Neural progenitor cell (in vitro differentiated cells): ENCODE measurements around the gene CTDNEP1. TPM values are rescaled to one million over a fixed set of nuclear protein-coding genes. Genes with fewer than 3 reads are reported as not detected.
A peak's percentile ranks its signal among the peaks of the same experiment; 100 is the strongest.

ENCODE experiments used
- DNase-seq: peaks from one replicate; pipeline ENCODE4 v3.0.0-alpha.2; 2016; ENCODE audit warnings: low spot score
- H2AFZ ChIP-seq: fragments of 200-600 bp; sonication (generic); replicated peaks from 2 replicates; pipeline ENCODE4 v1.6.1; 2016; ENCODE audit warnings: antibody characterized with exemption
- H3F3A ChIP-seq: fragments of 200-600 bp; sonication (generic); 2 replicates; pipeline ENCODE4 v1.6.1; 2016; ENCODE audit warnings: antibody characterized with exemption, low read depth
- H3K27ac ChIP-seq: fragments of 200-600 bp; sonication (generic); 2 replicates; pipeline ENCODE4 v1.5.1; 2016; ENCODE audit warnings: mild to moderate bottlenecking
- H3K27me3 ChIP-seq: fragments of 200-600 bp; sonication (generic); 2 replicates; pipeline ENCODE4 v1.6.1; 2016; ENCODE audit warnings: mild to moderate bottlenecking, moderate library complexity
- H3K36me3 ChIP-seq: fragments of 200-600 bp; sonication (generic); 2 replicates; pipeline ENCODE4 v1.5.1; 2016
- H3K4me1 ChIP-seq: fragments of 200-600 bp; sonication (generic); 2 replicates; pipeline ENCODE4 v1.6.1; 2016; ENCODE audit warnings: mixed run types
- H3K4me2 ChIP-seq: fragments of 200-600 bp; sonication (generic); 2 replicates; pipeline ENCODE4 v1.6.1; 2016
- H3K4me3 ChIP-seq: fragments of 200-600 bp; sonication (generic); 2 replicates; pipeline ENCODE4 v1.5.1; 2016
- H3K79me2 ChIP-seq: fragments of 200-600 bp; sonication (generic); 2 replicates; pipeline ENCODE4 v1.6.1; 2016; ENCODE audit warnings: low read depth
- H3K9ac ChIP-seq: fragments of 200-600 bp; sonication (generic); 2 replicates; pipeline ENCODE4 v1.6.1; 2016
- H3K9me3 ChIP-seq: fragments of 200-600 bp; sonication (generic); 2 replicates; pipeline ENCODE4 v1.5.1; 2016; ENCODE audit warnings: low read depth
- H4K20me1 ChIP-seq: fragments of 200-600 bp; sonication (generic); 2 replicates; pipeline ENCODE4 v1.6.1; 2016; ENCODE audit warnings: low read depth
- H3K27ac Mint-ChIP-seq: 3 replicates; pipeline ENCODE4 v1.8.0; 2021; ENCODE audit warnings: mixed read lengths
- H3K27me3 Mint-ChIP-seq: 2 replicates; pipeline ENCODE4 v1.8.0; 2022; ENCODE audit warnings: low read depth, mild to moderate bottlenecking, inconsistent platforms, moderate library complexity, mixed read lengths; ENCODE audit not compliant: insufficient read depth
- H3K36me3 Mint-ChIP-seq: 3 replicates; pipeline ENCODE4 v1.8.0; 2021; ENCODE audit warnings: mixed read lengths
- H3K4me1 Mint-ChIP-seq: 3 replicates; pipeline ENCODE4 v1.8.0; 2021; ENCODE audit warnings: mixed read lengths
- H3K4me3 Mint-ChIP-seq: 3 replicates; pipeline ENCODE4 v1.8.0; 2021; ENCODE audit warnings: mild to moderate bottlenecking, moderate library complexity, mixed read lengths
- H3K9me3 Mint-ChIP-seq: 3 replicates; pipeline ENCODE4 v1.8.0; 2020; ENCODE audit warnings: mixed read lengths
- CTCF ChIP-seq: fragments of 200-600 bp; sonication (generic); IDR thresholded peaks from 2 replicates; pipeline ENCODE4 v1.5.1; 2017; ENCODE audit warnings: antibody characterized with exemption, mild to moderate bottlenecking
- EZH2 ChIP-seq: fragments of 200-600 bp; sonication (generic); IDR thresholded peaks from 2 replicates; pipeline ENCODE4 v1.6.1; 2017; ENCODE audit warnings: antibody characterized with exemption, mild to moderate bottlenecking, moderate library complexity
- EZH2phosphoT487 ChIP-seq: fragments of 200-600 bp; sonication (generic); IDR thresholded peaks from 2 replicates; pipeline ENCODE4 v1.6.1; 2017; ENCODE audit warnings: antibody characterized with exemption
- total RNA-seq: library from RNA; depleted of rRNA; stranded (reverse); fragments of >200 nt; gene quantifications from 2 replicates; pipeline ENCODE4 v1.2.3, GENCODE V29; 2015; ENCODE audit warnings: low replicate concordance

CTDNEP1 gene
- total RNA-seq, 1 donor from 2014 or later, result 46.5 TPM

- peaks cover 26% of the 10 kb centered on the region for H3K36me3 Mint-ChIP-seq
- no peaks in the 10 kb centered on the region for H3K27me3 ChIP-seq
- no peak for TF ChIP-seq CTCF
- no peak for TF ChIP-seq EZH2phosphoT487
- no peak for TF ChIP-seq EZH2
- peak overlapping the region; percentile 82 for H3K4me3 ChIP-seq
- no peak overlapping the region for H3K9ac ChIP-seq
- H3K27ac Mint-ChIP-seq, result peak overlapping the region; percentile 43
- no peak for DNase-seq
- H3F3A ChIP-seq, result peaks cover 47% of the 10 kb centered on the region
- H3K4me2 ChIP-seq, result peak overlapping the region; percentile 88
- peaks cover 18% of the 10 kb centered on the region for H3K4me1 ChIP-seq
- H3K36me3 ChIP-seq, result no peaks in the 10 kb centered on the region
- no peaks in the 10 kb centered on the region for H3K9me3 ChIP-seq
- H3K79me2 ChIP-seq, result peaks cover 52% of the 10 kb centered on the region
- peaks cover 32% of the 10 kb centered on the region for H3K4me1 Mint-ChIP-seq
- H4K20me1 ChIP-seq, result peaks cover 8% of the 10 kb centered on the region
- peaks cover 7% of the 10 kb centered on the region for H3K27me3 Mint-ChIP-seq
- H2AFZ ChIP-seq, result no peak overlapping the region
- peak overlapping the region; percentile 99 for H3K4me3 Mint-ChIP-seq
- H3K27ac ChIP-seq, result peak overlapping the region; percentile 1
- no peaks in the 10 kb centered on the region for H3K9me3 Mint-ChIP-seq
Observed at GRCh38 chr17:7243453-7243729, 8.1 kb downstream of the CTDNEP1 start.

- no peaks in the 10 kb centered on the region for H3K27me3 ChIP-seq
- peaks cover 52% of the 10 kb centered on the region for H3K79me2 ChIP-seq
- H3K4me1 Mint-ChIP-seq, result peaks cover 32% of the 10 kb centered on the region
- DNase-seq, result peak; percentile 98
- peak overlapping the region; percentile 99 for H3K27ac Mint-ChIP-seq
- H4K20me1 ChIP-seq, result peaks cover 6% of the 10 kb centered on the region
- H3K27ac ChIP-seq, result peak overlapping the region; percentile 82
- peak overlapping the region; percentile 99 for H3K4me3 Mint-ChIP-seq
- H3K4me2 ChIP-seq, result peak overlapping the region; percentile 88
- H3K9ac ChIP-seq, result peak overlapping the region; percentile 67
- no peaks in the 10 kb centered on the region for H3K36me3 ChIP-seq
- peaks cover 48% of the 10 kb centered on the region for H3F3A ChIP-seq
- no peaks in the 10 kb centered on the region for H3K9me3 ChIP-seq
- peaks cover 26% of the 10 kb centered on the region for H3K36me3 Mint-ChIP-seq
- peak overlapping the region; percentile 82 for H3K4me3 ChIP-seq
- peaks cover 7% of the 10 kb centered on the region for H3K27me3 Mint-ChIP-seq
- H3K9me3 Mint-ChIP-seq, result no peaks in the 10 kb centered on the region
- peaks cover 18% of the 10 kb centered on the region for H3K4me1 ChIP-seq
- TF ChIP-seq CTCF (peak; percentile 8), EZH2phosphoT487 (no peak), EZH2 (no peak)
- peak overlapping the region; percentile 96 for H2AFZ ChIP-seq
Observed at GRCh38 chr17:7242717-7243452, 8.6 kb downstream of the CTDNEP1 start.

GRCh38 chr17:7241783-7242716, 9.5 kb downstream of the CTDNEP1 start, which contains the start of gene GABARAP:
Gene GABARAP, minus strand, starts transcription at chr17:7242449. Its CDS starts 119 bp downstream, at chr17:7242330.
- H3K36me3 Mint-ChIP-seq, result peaks cover 27% of the 10 kb centered on the region
- peak within 1 kb of the TSS; percentile 99 for H3K4me3 Mint-ChIP-seq

More at GRCh38 chr17:7241783-7242716, 9.5 kb downstream of the CTDNEP1 start, which contains the start of gene GABARAP:
- H4K20me1 ChIP-seq, result peaks cover 6% of the 10 kb centered on the region
- H3K4me1 ChIP-seq, result peaks cover 18% of the 10 kb centered on the region
- H2AFZ ChIP-seq, result peak within 1 kb of the TSS; percentile 96
- peaks cover 52% of the 10 kb centered on the region for H3K79me2 ChIP-seq
- H3K27me3 ChIP-seq, result no peaks in the 10 kb centered on the region
- H3K27me3 Mint-ChIP-seq, result peaks cover 7% of the 10 kb centered on the region
- peak within 1 kb of the TSS; percentile 99 for H3K27ac Mint-ChIP-seq
- no peaks in the 10 kb centered on the region for H3K9me3 Mint-ChIP-seq
- TF ChIP-seq EZH2phosphoT487 (no peak), CTCF (no peak), EZH2 (no peak)
- H3K27ac ChIP-seq, result peak within 1 kb of the TSS; percentile 82
- DNase-seq, result peak; percentile 96
- H3K4me3 ChIP-seq, result peak within 1 kb of the TSS; percentile 82
- H3K4me2 ChIP-seq, result peak within 1 kb of the TSS; percentile 88
- peaks cover 37% of the 10 kb centered on the region for H3K4me1 Mint-ChIP-seq
- no peaks in the 10 kb centered on the region for H3K36me3 ChIP-seq
- H3K9me3 ChIP-seq, result no peaks in the 10 kb centered on the region
- H3F3A ChIP-seq, result peaks cover 56% of the 10 kb centered on the region
- peak within 1 kb of the TSS; percentile 84 for H3K9ac ChIP-seq
